Activated T-cell treated with anti-CD3 and anti-CD28 coated beads, Interleukin-2, amount 50 U/mL, for 24 hours (primary cell): Measurements from ENCODE around the gene JSRP1.

Experiments
- DNase-seq: peaks from one replicate; pipeline ENCODE4 v3.0.0-alpha.2; 2020
- H3K27ac Mint-ChIP-seq: 2 replicates; pipeline ENCODE4 v1.8.0; 2020; ENCODE audit warnings: mild to moderate bottlenecking, mixed read lengths
- H3K27me3 Mint-ChIP-seq: 2 replicates; pipeline ENCODE4 v1.8.0; 2020; ENCODE audit warnings: mixed read lengths
- H3K36me3 Mint-ChIP-seq: 2 replicates; pipeline ENCODE4 v1.8.0; 2020; ENCODE audit warnings: low read depth, mixed read lengths
- H3K4me1 Mint-ChIP-seq: 2 replicates; pipeline ENCODE4 v1.8.0; 2020; ENCODE audit warnings: low read depth, mixed read lengths
- H3K4me3 Mint-ChIP-seq: 2 replicates; pipeline ENCODE4 v1.8.0; 2020; ENCODE audit warnings: mild to moderate bottlenecking, moderate library complexity, mixed read lengths
- H3K9me3 Mint-ChIP-seq: 2 replicates; pipeline ENCODE4 v1.8.0; 2020; ENCODE audit warnings: mixed read lengths

Gene JSRP1, protein sequence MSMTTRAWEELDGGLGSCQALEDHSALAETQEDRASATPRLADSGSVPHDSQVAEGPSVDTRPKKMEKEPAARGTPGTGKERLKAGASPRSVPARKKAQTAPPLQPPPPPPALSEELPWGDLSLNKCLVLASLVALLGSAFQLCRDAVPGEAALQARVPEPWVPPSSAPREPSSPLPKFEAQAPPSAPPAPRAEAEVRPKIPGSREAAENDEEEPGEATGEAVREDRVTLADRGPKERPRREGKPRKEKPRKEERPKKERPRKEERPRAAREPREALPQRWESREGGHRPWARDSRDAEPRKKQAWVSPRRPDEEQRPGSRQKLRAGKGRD

DNA sequence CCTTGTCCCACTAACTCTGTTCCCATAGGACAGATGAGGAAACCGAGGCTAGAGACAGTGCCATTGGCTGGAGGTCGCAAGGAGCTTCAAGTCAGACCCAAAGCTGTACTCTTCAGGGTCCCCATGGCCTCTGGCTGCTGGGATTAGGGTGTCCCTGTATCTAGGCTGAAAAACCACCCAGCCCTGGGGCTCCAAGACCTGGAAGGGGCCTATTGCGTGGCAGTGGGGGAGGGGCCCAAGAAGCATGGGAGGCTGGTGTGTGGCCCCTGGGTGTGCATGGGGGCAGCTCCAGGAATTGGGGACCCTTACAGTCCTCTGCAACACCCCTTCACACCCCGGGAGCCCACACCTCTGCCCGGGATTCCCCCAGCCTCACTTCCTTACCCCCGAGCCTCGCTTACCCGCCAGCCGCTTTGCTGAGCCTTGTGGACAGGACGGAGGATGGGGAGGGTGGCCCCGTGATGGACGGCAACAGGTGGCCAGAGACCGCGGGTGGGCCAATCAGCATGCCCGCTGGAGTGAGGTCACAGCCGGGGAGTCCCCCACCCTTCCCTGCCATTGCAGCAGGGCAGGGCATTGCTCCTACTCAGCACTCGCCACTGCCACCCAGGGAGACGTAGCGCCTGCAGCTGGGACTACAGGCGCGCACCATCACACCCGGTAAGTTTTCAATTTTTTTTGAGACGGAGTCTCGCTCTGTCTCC is at the start of gene JSRP1:
TSS of gene JSRP1 (minus strand) at position 436 of the 704 bp plus-strand sequence. CDS start 1,103 bp downstream, outside the sequence.
- H3K27ac Mint-ChIP-seq: peak within 1 kb of the TSS; percentile 79
- H3K27me3 Mint-ChIP-seq: peaks cover 15% of the 10 kb centered on the region
- H3K4me1 Mint-ChIP-seq: peaks cover 49% of the 10 kb centered on the region
- DNase-seq: no peak
- no peaks in the 10 kb centered on the region for H3K9me3 Mint-ChIP-seq
- no peak within 1 kb of the TSS for H3K4me3 Mint-ChIP-seq
- H3K36me3 Mint-ChIP-seq: no peaks in the 10 kb centered on the region

GRCh38 chr19:2305452-2306280 is 49.4 kb upstream of the JSRP1 start:
- no peak for DNase-seq
- no peaks in the 10 kb centered on the region for H3K9me3 Mint-ChIP-seq
- no peak overlapping the region for H3K27ac Mint-ChIP-seq
- peaks cover 74% of the 10 kb centered on the region for H3K27me3 Mint-ChIP-seq
- no peak overlapping the region for H3K4me3 Mint-ChIP-seq
- H3K4me1 Mint-ChIP-seq: peaks cover 14% of the 10 kb centered on the region
- H3K36me3 Mint-ChIP-seq: no peaks in the 10 kb centered on the region

DNA sequence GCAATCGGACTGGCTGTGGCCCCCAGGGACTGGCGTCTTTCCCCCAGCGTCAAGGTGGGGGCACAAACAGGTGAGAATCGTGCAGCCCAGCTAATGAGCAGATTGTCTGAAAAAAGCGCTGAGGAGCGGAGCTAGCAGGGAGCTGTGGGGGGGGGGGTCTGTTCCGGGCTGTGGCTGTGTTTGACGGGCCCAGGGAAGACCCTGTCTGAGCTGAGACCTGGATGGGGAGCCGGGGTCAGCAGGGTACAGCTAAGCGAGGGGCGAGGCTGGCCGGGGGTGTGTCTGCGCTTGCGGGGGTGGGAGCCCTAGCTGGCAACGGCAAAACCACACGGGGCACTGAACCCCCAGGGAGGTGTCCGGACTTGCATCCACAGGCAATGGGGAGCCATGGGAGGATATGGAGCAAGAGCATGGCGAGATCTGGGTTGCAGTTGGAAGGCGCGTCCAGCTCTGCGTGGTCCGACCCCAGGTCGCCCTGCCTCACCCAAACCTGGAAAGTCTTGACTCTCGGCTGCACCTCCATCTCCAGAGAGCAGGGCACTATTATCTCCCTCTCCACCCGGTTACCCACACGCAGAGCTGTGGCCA is 47.1 kb upstream of the JSRP1 start:
- H3K4me3 Mint-ChIP-seq: peak overlapping the region; percentile 10

DNA sequence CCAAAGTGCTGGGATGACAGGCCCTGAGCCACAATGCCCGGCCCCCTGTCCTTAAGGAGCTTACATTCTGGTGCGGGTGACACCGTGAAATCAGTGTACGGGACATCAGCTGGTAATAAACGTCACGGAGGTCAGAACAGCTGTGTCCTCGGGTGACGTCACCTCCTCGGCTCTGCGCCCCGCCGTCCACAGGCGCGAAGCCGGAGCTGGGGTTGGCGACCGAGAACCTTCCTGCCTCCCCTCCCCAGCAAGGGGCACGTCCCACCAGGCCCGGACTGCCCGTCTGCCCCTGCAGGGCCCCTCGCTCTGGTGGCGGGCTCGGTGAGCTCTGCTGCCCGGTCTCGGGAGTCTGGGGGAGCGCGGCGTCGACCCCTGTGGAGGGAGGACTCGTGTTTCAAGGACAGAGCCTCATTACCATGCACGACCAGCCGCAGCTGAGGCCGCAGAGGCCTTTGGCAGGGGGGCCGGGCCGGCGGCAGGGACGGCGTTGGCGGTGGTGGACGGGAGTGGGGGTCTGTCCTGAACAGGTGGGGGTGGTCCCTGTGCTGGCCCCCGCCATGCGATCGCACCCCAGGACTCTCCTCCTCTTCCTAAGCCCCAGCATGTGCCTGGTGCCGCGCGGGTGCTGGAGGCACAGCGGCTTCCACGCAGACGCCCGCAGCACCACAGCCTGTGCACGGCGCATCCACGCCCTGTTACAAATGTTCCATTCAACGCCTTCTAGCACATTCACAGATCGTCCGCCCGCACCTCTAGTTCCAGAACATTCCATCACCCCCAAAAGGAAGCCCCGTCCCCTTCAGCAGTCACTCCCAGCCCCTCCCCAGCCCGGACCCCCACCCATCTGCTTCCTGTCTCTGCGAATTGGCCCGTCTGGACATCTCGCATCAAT is 46.3 kb upstream of the JSRP1 start:
- H3K4me1 Mint-ChIP-seq: peaks cover 11% of the 10 kb centered on the region
- peak; percentile 48 for DNase-seq
- no peak overlapping the region for H3K27ac Mint-ChIP-seq
- no peaks in the 10 kb centered on the region for H3K9me3 Mint-ChIP-seq
- no peaks in the 10 kb centered on the region for H3K36me3 Mint-ChIP-seq
- peaks cover 49% of the 10 kb centered on the region for H3K27me3 Mint-ChIP-seq
- peak overlapping the region; percentile 10 for H3K4me3 Mint-ChIP-seq

More for the DNA sequence above, 47.1 kb upstream of the JSRP1 start:
- Mint-ChIP-seq H3K27ac (no peak overlapping the region), H3K36me3 (no peaks in the 10 kb centered on the region), H3K9me3 (no peaks in the 10 kb centered on the region), H3K4me1 (peaks cover 11% of the 10 kb centered on the region), H3K27me3 (peaks cover 50% of the 10 kb centered on the region)
- DNase-seq: no peak

- Mint-ChIP-seq H3K27ac (no peak overlapping the region), H3K36me3 (no peaks in the 10 kb centered on the region), H3K4me1 (peaks cover 11% of the 10 kb centered on the region), H3K4me3 (no peak overlapping the region), H3K27me3 (peaks cover 33% of the 10 kb centered on the region), H3K9me3 (no peaks in the 10 kb centered on the region)
- no peak for DNase-seq
Measured at GRCh38 chr19:2300533-2300932, 44.3 kb upstream of the JSRP1 start.

DNA sequence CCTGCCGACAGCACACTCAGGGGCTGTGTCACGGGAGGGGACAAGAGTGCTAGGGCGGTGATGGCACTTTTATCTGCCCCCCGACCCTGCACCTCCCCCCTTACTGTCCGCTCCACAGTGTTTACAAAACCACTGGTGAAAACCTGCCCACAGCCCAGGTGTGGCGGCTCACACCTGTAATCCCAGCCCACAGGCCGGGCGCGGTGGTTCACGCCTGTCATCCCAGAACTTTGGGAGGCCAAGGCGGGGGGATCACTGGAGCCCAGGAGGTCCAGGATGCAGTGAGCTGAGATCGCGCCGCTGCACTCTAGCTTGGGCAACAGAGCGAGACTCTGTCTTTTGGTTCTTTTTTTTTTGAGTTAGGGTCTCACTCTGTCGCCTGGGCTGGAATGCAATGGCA is 39.9 kb upstream of the JSRP1 start:
- no peak overlapping the region for H3K27ac Mint-ChIP-seq
- no peaks in the 10 kb centered on the region for H3K36me3 Mint-ChIP-seq
- peaks cover 7% of the 10 kb centered on the region for H3K4me1 Mint-ChIP-seq
- DNase-seq: no peak
- no peak overlapping the region for H3K4me3 Mint-ChIP-seq
- peaks cover under 1% of the 10 kb centered on the region for H3K27me3 Mint-ChIP-seq
- H3K9me3 Mint-ChIP-seq: no peaks in the 10 kb centered on the region

GRCh38 chr19:2294687-2295335 is 38.6 kb upstream of the JSRP1 start:
- H3K27ac Mint-ChIP-seq: no peak overlapping the region
- no peak for DNase-seq
- H3K27me3 Mint-ChIP-seq: peaks cover 2% of the 10 kb centered on the region
- H3K36me3 Mint-ChIP-seq: no peaks in the 10 kb centered on the region
- no peak overlapping the region for H3K4me3 Mint-ChIP-seq
- H3K4me1 Mint-ChIP-seq: peaks cover 15% of the 10 kb centered on the region
- no peaks in the 10 kb centered on the region for H3K9me3 Mint-ChIP-seq

- H3K4me1 Mint-ChIP-seq: peaks cover 28% of the 10 kb centered on the region
- DNase-seq: no peak
- no peak overlapping the region for H3K27ac Mint-ChIP-seq
- H3K36me3 Mint-ChIP-seq: no peaks in the 10 kb centered on the region
- H3K9me3 Mint-ChIP-seq: no peaks in the 10 kb centered on the region
- H3K4me3 Mint-ChIP-seq: peak overlapping the region; percentile 66
- H3K27me3 Mint-ChIP-seq: peaks cover 10% of the 10 kb centered on the region
Measured at GRCh38 chr19:2291185-2291751, 35.1 kb upstream of the JSRP1 start.

DNA sequence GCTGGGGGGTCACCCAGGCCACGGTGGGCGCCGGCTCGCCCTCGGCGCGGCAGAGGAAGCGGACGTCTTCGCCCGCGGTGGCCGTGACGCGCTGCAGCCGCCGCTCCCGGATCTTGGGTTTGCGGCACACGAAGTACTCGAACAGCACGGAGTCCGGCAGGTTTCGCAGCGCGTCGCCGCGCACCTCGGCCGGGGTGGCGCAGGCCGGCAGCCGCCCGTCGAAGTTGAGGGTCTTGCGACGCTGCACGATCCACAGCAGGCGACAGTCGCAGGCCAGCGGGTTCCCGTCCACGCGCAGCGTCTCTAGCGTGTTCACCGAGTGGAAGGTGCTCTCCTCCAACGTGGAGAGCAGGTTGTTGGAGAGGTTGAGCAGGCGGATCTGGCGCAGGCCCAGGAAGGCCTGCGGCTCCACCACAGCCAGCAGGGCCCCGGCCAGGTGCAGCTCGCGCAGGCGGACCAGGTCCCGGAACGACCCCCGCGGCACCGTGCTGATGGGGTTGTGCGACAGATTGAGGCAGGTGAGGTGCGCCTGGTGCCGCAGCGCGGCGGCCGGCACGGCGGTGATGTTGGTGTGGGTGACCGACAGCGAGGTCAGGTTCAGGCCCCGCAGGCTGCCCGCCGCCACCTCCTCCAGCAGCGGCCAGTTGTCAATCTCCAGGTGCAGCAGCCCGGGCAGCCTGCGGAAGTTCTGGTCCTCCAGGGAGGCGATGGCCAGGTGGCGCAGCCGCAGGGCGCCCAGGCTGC is 34.4 kb upstream of the JSRP1 start:
- no peak overlapping the region for H3K27ac Mint-ChIP-seq
- no peaks in the 10 kb centered on the region for H3K9me3 Mint-ChIP-seq
- peaks cover 10% of the 10 kb centered on the region for H3K27me3 Mint-ChIP-seq
- peak; percentile 59 for DNase-seq
- H3K36me3 Mint-ChIP-seq: no peaks in the 10 kb centered on the region
- peaks cover 28% of the 10 kb centered on the region for H3K4me1 Mint-ChIP-seq
- peak overlapping the region; percentile 66 for H3K4me3 Mint-ChIP-seq

GRCh38 chr19:2289714-2290435 is 33.7 kb upstream of the JSRP1 start:
- H3K27ac Mint-ChIP-seq: peak overlapping the region; percentile 57
- peaks cover 26% of the 10 kb centered on the region for H3K4me1 Mint-ChIP-seq
- peaks cover 10% of the 10 kb centered on the region for H3K27me3 Mint-ChIP-seq
- no peaks in the 10 kb centered on the region for H3K9me3 Mint-ChIP-seq
- DNase-seq: peak; percentile 66
- H3K4me3 Mint-ChIP-seq: peak overlapping the region; percentile 76
- H3K36me3 Mint-ChIP-seq: no peaks in the 10 kb centered on the region

GRCh38 chr19:2288818-2289713 is 32.8 kb upstream of the JSRP1 start:
- Mint-ChIP-seq H3K4me1 (peaks cover 26% of the 10 kb centered on the region), H3K4me3 (peak overlapping the region; percentile 76), H3K27ac (peak overlapping the region; percentile 61), H3K9me3 (no peaks in the 10 kb centered on the region), H3K27me3 (peaks cover 10% of the 10 kb centered on the region), H3K36me3 (no peaks in the 10 kb centered on the region)
- DNase-seq: no peak
